Heart right ventricle (tissue), 16 donors: Measurements from ENCODE around the gene IMMP2L. TPM values are rescaled to one million over a fixed set of nuclear protein-coding genes. Genes with fewer than 3 reads are reported as not detected.

Experiments used
- ATAC-seq, 8 donors: fragments of 200-7000 bp; cut with Tn5 transposase; one replicate each; pipeline ENCODE4 v1.9.1; 2020; ENCODE audit warnings: mild to moderate bottlenecking in 8 of 8, moderate library complexity in 8 of 8, moderate number of reproducible peaks in 1 of 8
- DNase-seq, 2 donors: peaks; one replicate each; pipeline ENCODE4 v3.0.0-alpha.2; 2020
- H3K27ac ChIP-seq, 10 donors: fragments of 200-600 bp; sonication (generic) in 2 of 10; one replicate each; pipeline versions ENCODE4 v1.5.0 to v1.8.0; 2020 to 2022; ENCODE audit warnings: mild to moderate bottlenecking in 3 of 10
- H3K27me3 ChIP-seq, 7 donors: fragments of 200-600 bp; one replicate each; pipeline ENCODE4 v1.8.0; 2021 to 2022; ENCODE audit warnings: mild to moderate bottlenecking in 2 of 7
- H3K36me3 ChIP-seq, 9 donors: fragments of 200-600 bp; sonication (generic) in 1 of 9; one replicate each; pipeline versions ENCODE4 v1.5.0 to v1.8.0; 2020 to 2022; ENCODE audit warnings: mild to moderate bottlenecking in 2 of 9
- H3K4me1 ChIP-seq, 9 donors: fragments of 200-600 bp; sonication (generic) in 1 of 9; one replicate each; pipeline versions ENCODE4 v1.5.0 to v1.8.0; 2020 to 2022; ENCODE audit warnings: mild to moderate bottlenecking in 4 of 9
- H3K4me3 ChIP-seq, 10 donors: fragments of 200-600 bp; sonication (generic) in 2 of 10; one replicate each; pipeline versions ENCODE4 v1.5.0 to v1.8.0; 2020 to 2022; ENCODE audit warnings: mild to moderate bottlenecking in 7 of 10, moderate library complexity in 2 of 10
- H3K9me3 ChIP-seq, 11 donors: fragments of 200-600 bp in 10 of 11; sonication (generic) in 2 of 11; one replicate each; pipeline versions ENCODE4 v1.5.0 to v1.8.0; 2013 to 2022; ENCODE audit warnings: mild to moderate bottlenecking in 2 of 11, control low read depth in 1 of 11, moderate library complexity in 1 of 11
- WGBS, 2 donors: extraction: QIAGEN DNeasy Blood & Tissue Kit; methylation state at CpG; one replicate each; pipeline ENCODE4 v1.1.7; 2013; ENCODE audit warnings: inconsistent platforms in 1 of 2; 5-methylcytosine and 5-hydroxymethylcytosine counted together
- intact Hi-C, 10 donors: fragments of 100-400 bp; cut with DNase I; formaldehyde crosslinking; loops; one replicate each; pipeline versions ENCODE4 v1.11.1 to v1.14.2; 2022
- polyA plus RNA-seq, 2 donors: library from polyadenylated mRNA; stranded (reverse); fragments of 200-250 nt; gene quantifications; one replicate each; pipeline ENCODE4 v1.2.3, GENCODE V29; 2013
- total RNA-seq, 10 donors: library from RNA; stranded (reverse); fragmentation: NEBNext Ultra II Directional in 3 of 10; extraction: Animal tissue kit (Norgen Biotek cat#: 25700) in 3 of 10; gene quantifications; one replicate each; pipeline versions ENCODE4 v1.2.1 to v1.2.4, GENCODE V29; 2021 to 2023
- TF ChIP-seq, protein P1 (sequence below), 9 donors: fragments of 200-600 bp; sonication (generic) in 2 of 9; IDR thresholded peaks; one replicate each; pipeline versions ENCODE4 v1.5.0 to v1.8.0; 2021 to 2022; ENCODE audit warnings: antibody characterized with exemption in 9 of 9, mild to moderate bottlenecking in 5 of 9, moderate library complexity in 1 of 9
- donor health status: Arrhythmogenic right ventricular cardiomyopathy.
- donor health status: ischemic (EF 13 %, LVEDD 7.1; RV severe dilation, severe dysfunction).
- donor health status: healthy with polysubstance abuse.
- donor health status: DM: no; HTN: yes; CAD: no.
- donor health status: DM: no; HTN: no; CAD: no.
- donor health status: ischemic (EF 25% LVEDD 6.9; RV normal size, moderate dysfunction).
- donor health status: ischemic (EF 25% LVEDD 5.7; RV mildly dilated, moderate dysfunction).
- donor health status: healthy.
- donor health status: DM: yes; HTN: yes; CAD: no.
- donor health status: Ischemic cardiomyopathy.
- donor health status: ischemic (EF 35%, LVEDD 5.7; RV mildly dilated, moderate dysfunction).
- donor health status: nonischemic (EF 11% LVEDD 7.7; RV severe dilation, severe dysfunction).
- donor health status: DM: yes; HTN: yes; CAD: no.
- donor health status: PGD.
- donor health status: ischemic (EF 29% LVEDD 5.4; RV normal size, mild dysfunction).
- donor health status: nonischemic (EF 23%, LVEDD 6.1; RV moderate dilation, normal function).

Gene IMMP2L
- total and polyA plus RNA-seq, 12 donors = 4.3 to 20.8 (median 17.3) TPM

DNA sequence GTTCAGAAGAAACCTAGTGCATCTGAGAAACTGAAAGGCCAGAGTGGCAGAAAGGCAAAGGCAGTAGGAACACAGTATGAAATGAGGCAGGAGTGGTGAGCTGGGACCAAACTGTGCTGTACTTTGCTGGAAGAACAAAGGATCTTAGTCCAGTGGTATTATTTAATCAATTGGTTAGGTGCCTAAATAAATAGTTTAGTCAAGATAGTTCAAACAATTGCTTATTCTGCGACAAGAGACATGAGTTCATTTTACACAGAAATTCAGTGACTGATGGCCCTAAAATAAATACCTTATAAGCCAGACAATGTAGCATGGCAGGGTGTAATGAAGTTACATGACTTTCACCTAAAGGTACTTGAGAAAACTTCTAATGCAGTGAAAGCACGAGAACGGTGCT lies 653.2 kb downstream of the IMMP2L start:
- Histone ChIP-seq H3K36me3 (no peaks in the 10 kb centered on the region), H3K9me3 (no peaks in the 10 kb centered on the region), H3K27me3 (no peaks in the 10 kb centered on the region), H3K4me3 (no peak overlapping the region), H3K27ac (no peak overlapping the region), H3K4me1 (no peaks in the 10 kb centered on the region)
- no peak for ATAC-seq
- TF ChIP-seq, protein P1, sequence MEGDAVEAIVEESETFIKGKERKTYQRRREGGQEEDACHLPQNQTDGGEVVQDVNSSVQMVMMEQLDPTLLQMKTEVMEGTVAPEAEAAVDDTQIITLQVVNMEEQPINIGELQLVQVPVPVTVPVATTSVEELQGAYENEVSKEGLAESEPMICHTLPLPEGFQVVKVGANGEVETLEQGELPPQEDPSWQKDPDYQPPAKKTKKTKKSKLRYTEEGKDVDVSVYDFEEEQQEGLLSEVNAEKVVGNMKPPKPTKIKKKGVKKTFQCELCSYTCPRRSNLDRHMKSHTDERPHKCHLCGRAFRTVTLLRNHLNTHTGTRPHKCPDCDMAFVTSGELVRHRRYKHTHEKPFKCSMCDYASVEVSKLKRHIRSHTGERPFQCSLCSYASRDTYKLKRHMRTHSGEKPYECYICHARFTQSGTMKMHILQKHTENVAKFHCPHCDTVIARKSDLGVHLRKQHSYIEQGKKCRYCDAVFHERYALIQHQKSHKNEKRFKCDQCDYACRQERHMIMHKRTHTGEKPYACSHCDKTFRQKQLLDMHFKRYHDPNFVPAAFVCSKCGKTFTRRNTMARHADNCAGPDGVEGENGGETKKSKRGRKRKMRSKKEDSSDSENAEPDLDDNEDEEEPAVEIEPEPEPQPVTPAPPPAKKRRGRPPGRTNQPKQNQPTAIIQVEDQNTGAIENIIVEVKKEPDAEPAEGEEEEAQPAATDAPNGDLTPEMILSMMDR (IDR thresholded peaks at IDR 0.05) = no peak
- no peak for DNase-seq
- intact Hi-C loops = no loop called here
- 49 to 62% methylated on average over 3 of the region's 3 CpGs for WGBS, 2 donors

- DNase-seq = no peak
- H3K9me3 ChIP-seq = no peaks in the 10 kb centered on the region
- intact Hi-C loops = no loop called here
- 84 to 85% methylated on average over 4 of the region's 4 CpGs for WGBS, 2 donors
- H3K27ac ChIP-seq = no peak overlapping the region
- ATAC-seq = no peak
- H3K27me3 ChIP-seq = no peaks in the 10 kb centered on the region
- H3K4me1 ChIP-seq = no peaks in the 10 kb centered on the region
- TF ChIP-seq, protein P1 (IDR thresholded peaks at IDR 0.05) = no peak
- no peak overlapping the region for H3K4me3 ChIP-seq
- H3K36me3 ChIP-seq = no peaks in the 10 kb centered on the region
Observed at GRCh38 chr7:110905773-110906566, 656.3 kb downstream of the IMMP2L start.

GRCh38 chr7:110898516-110898915 lies 663.8 kb downstream of the IMMP2L start:
- H3K9me3 ChIP-seq = peaks cover 0 to 11% (median 0%) of the 10 kb centered on the region in 11 donors
- intact Hi-C loops = no loop called here
- ATAC-seq = no peak
- H3K27ac ChIP-seq = no peak overlapping the region
- no peaks in the 10 kb centered on the region for H3K4me1 ChIP-seq
- TF ChIP-seq, protein P1 (IDR thresholded peaks at IDR 0.05) = no peak
- H3K27me3 ChIP-seq = no peaks in the 10 kb centered on the region
- no peak for DNase-seq
- no peaks in the 10 kb centered on the region for H3K36me3 ChIP-seq
- no peak overlapping the region for H3K4me3 ChIP-seq

- Histone ChIP-seq H3K4me1 (no peaks in the 10 kb centered on the region), H3K4me3 (no peak overlapping the region), H3K27ac (no peak overlapping the region), H3K36me3 (no peaks in the 10 kb centered on the region), H3K27me3 (no peaks in the 10 kb centered on the region), H3K9me3 (peaks cover 0 to 11% (median 0%) of the 10 kb centered on the region in 11 donors)
- ATAC-seq = no peak
- DNase-seq = no peak
- 82 to 96% methylated on average over 1 of the region's 1 CpG for WGBS, 2 donors
- TF ChIP-seq, protein P1 (IDR thresholded peaks at IDR 0.05) = no peak
- intact Hi-C loops = no loop called here
Observed at GRCh38 chr7:110897538-110897937, 664.8 kb downstream of the IMMP2L start.
